ENCODE measurements around the gene B9D2. TPM values are rescaled to one million over a fixed set of nuclear protein-coding genes. Genes with fewer than 3 reads are reported as not detected.

Gene B9D2
- polyA plus RNA-seq, 1 of the 3 experiments (the other 2 are of a cell fraction): 13.3 TPM

DNA sequence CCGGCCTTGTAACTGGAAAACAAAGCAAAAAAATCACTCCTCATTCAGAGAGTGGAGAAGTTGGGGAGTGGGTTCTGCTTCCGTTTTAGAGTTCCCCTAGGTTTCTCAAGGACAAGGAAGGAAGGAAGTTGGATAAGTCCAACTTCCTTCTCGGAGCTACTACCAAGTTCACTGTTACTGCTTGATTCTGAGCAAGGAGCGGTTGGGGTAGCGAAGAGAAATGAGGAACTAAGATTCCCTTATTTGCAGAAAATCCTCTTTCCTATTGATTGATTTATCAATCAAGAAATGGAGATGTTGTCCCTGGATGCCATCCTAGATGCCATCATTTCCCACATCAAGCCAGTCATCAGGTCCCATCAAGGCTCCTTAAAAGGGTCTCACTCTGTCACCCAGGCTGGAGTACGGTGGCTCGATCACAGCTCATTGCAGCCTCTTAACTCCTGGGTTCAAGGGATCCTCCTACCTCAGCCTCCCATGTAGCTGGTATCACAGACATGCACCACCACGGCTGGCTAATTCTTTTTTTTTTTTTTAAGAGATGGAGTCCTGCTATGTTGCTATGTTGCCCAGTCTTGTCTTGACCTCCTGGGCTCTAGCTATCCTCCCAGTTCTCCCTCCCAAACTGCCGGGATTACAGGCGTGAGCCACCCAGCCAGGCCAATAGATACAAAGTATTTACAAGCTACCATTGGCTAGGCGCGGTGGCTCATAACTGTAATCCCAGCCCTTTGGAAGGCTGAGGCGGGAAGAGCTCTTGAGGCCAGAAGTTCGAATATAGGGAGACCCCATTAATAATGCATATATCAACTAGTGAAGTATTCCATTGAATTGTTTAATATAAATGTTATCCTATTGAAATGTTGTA is 809 bp upstream of the B9D2 start:
- H3K4me1 ChIP-seq (ENCODE audit: control insufficient read depth in 1 of 2, insufficient read depth in 2 of 2, low read depth in 1 of 2, low read length in 1 of 2): peaks cover 9 to 15% of the 10 kb centered on the region in 2 experiments; a peak in 3 of 4 replicates
- peaks cover 4% of the 10 kb centered on the region; the same call in 1 of the 2 replicates for H4K20me1 ChIP-seq (ENCODE audit: insufficient read depth)
- H3K4me2 ChIP-seq: peak overlapping the region; percentile 78
- 76% methylated on average over 14 of the region's 14 CpGs for WGBS (ENCODE audit: low lambda C conversion rate)
- no peaks in the 10 kb centered on the region for H3K9me3 ChIP-seq
- peaks cover 18% of the 10 kb centered on the region for H3F3A ChIP-seq (replicated peaks; ENCODE audit: insufficient read depth)
- peak overlapping the region; percentile 67; the same call in 1 of the 2 replicates for H2AFZ ChIP-seq (ENCODE audit: low read depth)
- ChIA-PET CTCF (interaction anchor here (0.8 to 1.9 kb wide), 6 partner anchors 10 to 206 kb away, joined by 3 to 7 read pairs (median 5); no protein-coding TSS in a partner anchor), POLR2A (interaction anchor here (1.4 kb wide), 1 partner anchor 12 kb away, joined by 4 read pairs; the partner anchor contains the start of gene TGFB1)
- H3K4me3 ChIP-seq (ENCODE audit: low read depth in 2 of 2, low read length in 1 of 2): peak overlapping the region; percentile 68 to 79
- H3K79me2 ChIP-seq (ENCODE audit: insufficient read depth): peaks cover 46% of the 10 kb centered on the region
- DNase-seq: peak; percentile 12
- H3K36me3 ChIP-seq (replicated peaks in 1 of 2; ENCODE audit: control insufficient read depth in 1 of 2, insufficient read depth in 2 of 2, low read length in 1 of 2): peaks cover 0 to 3% of the 10 kb centered on the region in 2 experiments
- H3K27ac ChIP-seq (ENCODE audit: low read depth in 2 of 2, low read length in 1 of 2): peak overlapping the region; percentile 96 to 99
- TF ChIP-seq GABPA (IDR thresholded peaks at IDR 0.05; ENCODE audit: low read depth) (0 out of 2 replicates have a peak, but pooled peaks have one; percentile 6), CHD2 (IDR thresholded peaks at IDR 0.05; ENCODE audit: low read length, partially characterized antibody) (no peak), MXI1 (IDR thresholded peaks at IDR 0.05; ENCODE audit: low read depth, low read length) (no peak)
- TF ChIP-seq, protein P1, sequence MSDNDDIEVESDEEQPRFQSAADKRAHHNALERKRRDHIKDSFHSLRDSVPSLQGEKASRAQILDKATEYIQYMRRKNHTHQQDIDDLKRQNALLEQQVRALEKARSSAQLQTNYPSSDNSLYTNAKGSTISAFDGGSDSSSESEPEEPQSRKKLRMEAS (IDR thresholded peaks at IDR 0.05; ENCODE audit: low read depth): 0 out of 2 replicates have a peak, but pooled peaks have one; percentile 3
- no peaks in the 10 kb centered on the region for H3K9me2 ChIP-seq
- H3K9ac ChIP-seq: peak overlapping the region; percentile 93
- no peaks in the 10 kb centered on the region for H3K27me3 ChIP-seq (ENCODE audit: insufficient read depth)

GRCh38 chr19:41363371-41363752 is 587 bp downstream of the B9D2 start:
- no peaks in the 10 kb centered on the region for H3K36me3 ChIP-seq (replicated peaks in 1 of 2; ENCODE audit: control insufficient read depth in 1 of 2, insufficient read depth in 2 of 2, low read length in 1 of 2)
- peak overlapping the region; percentile 78 for H3K4me2 ChIP-seq
- no peak for DNase-seq
- TF ChIP-seq PBX3 (IDR thresholded peaks at IDR 0.05) (no peak), EZH2phosphoT487 (IDR thresholded peaks at IDR 0.05; ENCODE audit: borderline replicate concordance, low read depth) (no peak), SIN3A (IDR thresholded peaks at IDR 0.05; ENCODE audit: borderline replicate concordance, low read depth, low read length) (no peak), EP300 (IDR thresholded peaks at IDR 0.05; ENCODE audit: borderline replicate concordance in 1 of 2, low read depth in 1 of 2, low read length in 1 of 2) (no peak), SMC3 (IDR thresholded peaks at IDR 0.05; ENCODE audit: low read depth, low read length) (no peak), RAD21 (IDR thresholded peaks at IDR 0.05; ENCODE audit: low read length) (no peak), POLR2AphosphoS5 (IDR thresholded peaks at IDR 0.05; ENCODE audit: low read depth, low read length) (no peak), TAF1 (IDR thresholded peaks at IDR 0.05; ENCODE audit: borderline replicate concordance, low read depth, low read length) (no peak), NRF1 (IDR thresholded peaks at IDR 0.05; ENCODE audit: low read depth, low read length) (no peak), GABPA (IDR thresholded peaks at IDR 0.05; ENCODE audit: low read depth) (no peak)
- TF ChIP-seq, protein P2, sequence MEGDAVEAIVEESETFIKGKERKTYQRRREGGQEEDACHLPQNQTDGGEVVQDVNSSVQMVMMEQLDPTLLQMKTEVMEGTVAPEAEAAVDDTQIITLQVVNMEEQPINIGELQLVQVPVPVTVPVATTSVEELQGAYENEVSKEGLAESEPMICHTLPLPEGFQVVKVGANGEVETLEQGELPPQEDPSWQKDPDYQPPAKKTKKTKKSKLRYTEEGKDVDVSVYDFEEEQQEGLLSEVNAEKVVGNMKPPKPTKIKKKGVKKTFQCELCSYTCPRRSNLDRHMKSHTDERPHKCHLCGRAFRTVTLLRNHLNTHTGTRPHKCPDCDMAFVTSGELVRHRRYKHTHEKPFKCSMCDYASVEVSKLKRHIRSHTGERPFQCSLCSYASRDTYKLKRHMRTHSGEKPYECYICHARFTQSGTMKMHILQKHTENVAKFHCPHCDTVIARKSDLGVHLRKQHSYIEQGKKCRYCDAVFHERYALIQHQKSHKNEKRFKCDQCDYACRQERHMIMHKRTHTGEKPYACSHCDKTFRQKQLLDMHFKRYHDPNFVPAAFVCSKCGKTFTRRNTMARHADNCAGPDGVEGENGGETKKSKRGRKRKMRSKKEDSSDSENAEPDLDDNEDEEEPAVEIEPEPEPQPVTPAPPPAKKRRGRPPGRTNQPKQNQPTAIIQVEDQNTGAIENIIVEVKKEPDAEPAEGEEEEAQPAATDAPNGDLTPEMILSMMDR (IDR thresholded peaks at IDR 0.05): no peak
- TF ChIP-seq, protein P3, sequence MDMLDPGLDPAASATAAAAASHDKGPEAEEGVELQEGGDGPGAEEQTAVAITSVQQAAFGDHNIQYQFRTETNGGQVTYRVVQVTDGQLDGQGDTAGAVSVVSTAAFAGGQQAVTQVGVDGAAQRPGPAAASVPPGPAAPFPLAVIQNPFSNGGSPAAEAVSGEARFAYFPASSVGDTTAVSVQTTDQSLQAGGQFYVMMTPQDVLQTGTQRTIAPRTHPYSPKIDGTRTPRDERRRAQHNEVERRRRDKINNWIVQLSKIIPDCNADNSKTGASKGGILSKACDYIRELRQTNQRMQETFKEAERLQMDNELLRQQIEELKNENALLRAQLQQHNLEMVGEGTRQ (IDR thresholded peaks at IDR 0.05; ENCODE audit: borderline replicate concordance, low read depth, low read length): no peak
- H2AFZ ChIP-seq (ENCODE audit: low read depth): peak overlapping the region; percentile 82
- ChIA-PET POLR2A (interaction anchor here (0.6 to 1.4 kb wide), 5 partner anchors 8 to 65 kb away, joined by 3 to 5 read pairs (median 3); partner anchors contain the start of gene TGFB1), CTCF (interaction anchor here (1.0 to 1.8 kb wide), 4 partner anchors 8 to 54 kb away, joined by 3 to 6 read pairs (median 5); no protein-coding TSS in a partner anchor)
- H3K4me1 ChIP-seq (ENCODE audit: control insufficient read depth in 1 of 2, insufficient read depth in 2 of 2, low read depth in 1 of 2, low read length in 1 of 2): peaks cover 9 to 13% of the 10 kb centered on the region in 2 experiments; a peak in 3 of 4 replicates
- peaks cover 4% of the 10 kb centered on the region; the same call in 1 of the 2 replicates for H4K20me1 ChIP-seq (ENCODE audit: insufficient read depth)
- H3K4me3 ChIP-seq (ENCODE audit: low read depth in 2 of 2, low read length in 1 of 2): peak overlapping the region; percentile 68 to 79
- H3K79me2 ChIP-seq (ENCODE audit: insufficient read depth): peaks cover 33% of the 10 kb centered on the region
- no peaks in the 10 kb centered on the region for H3K9me2 ChIP-seq
- H3K27ac ChIP-seq (ENCODE audit: low read depth in 2 of 2, low read length in 1 of 2): peak overlapping the region; percentile 56 to 99; a peak in 3 of 4 replicates
- 35% methylated on average over 6 of the region's 6 CpGs for WGBS (ENCODE audit: low lambda C conversion rate)
- H3F3A ChIP-seq (replicated peaks; ENCODE audit: insufficient read depth): peaks cover 12% of the 10 kb centered on the region
- H3K9me3 ChIP-seq: no peaks in the 10 kb centered on the region
- no peaks in the 10 kb centered on the region for H3K27me3 ChIP-seq (ENCODE audit: insufficient read depth)
- H3K9ac ChIP-seq: peak overlapping the region; percentile 93

All from SK-N-SH (cell line).